Activated CD8-positive, alpha-beta T cell treated with anti-CD3 and anti-CD28 coated beads, Interleukin-2, amount 10 ng/mL, durations not matched to agents 7 days and 5 days (primary cell): ENCODE measurements around the gene SDK2. TPM values are rescaled to one million over a fixed set of nuclear protein-coding genes. Genes with fewer than 3 reads are reported as not detected.
"Not testable (repeated sequence)": the region's sequence is repeated elsewhere in the genome, so short reads cannot be mapped to it uniquely, and the experiment has no call there.

Source experiments
- ATAC-seq: fragments of 150-1000 bp; cut with Tn5 transposase; one replicate; pipeline ENCODE4 v1.10.0; 2021; ENCODE audit warnings: moderate library complexity
- CTCF ChIA-PET: fragments of 350-600 bp; sonication (Branson Sonifier 250); formaldehyde crosslinking; loops from one replicate; lab custom pipeline; 2021; ENCODE audit warnings: antibody characterized with exemption; lab: Charles Lee
- POLR2A ChIA-PET: fragments of 350-600 bp; sonication (Branson Sonifier 250); formaldehyde crosslinking; loops from one replicate; lab custom pipeline; 2021; ENCODE audit warnings: antibody characterized with exemption; lab: Charles Lee
- DNase-seq: peaks from one replicate; pipeline ENCODE4 v3.0.0-alpha.2; 2020
- H3K27ac Mint-ChIP-seq: one replicate; pipeline ENCODE4 v1.8.0; 2021; ENCODE audit warnings: mild to moderate bottlenecking, mixed read lengths
- H3K27me3 Mint-ChIP-seq: one replicate; pipeline ENCODE4 v1.8.0; 2021; ENCODE audit warnings: low read depth, mixed read lengths
- H3K36me3 Mint-ChIP-seq: one replicate; pipeline ENCODE4 v1.8.0; 2021; ENCODE audit warnings: low read depth, mixed read lengths
- H3K4me1 Mint-ChIP-seq: one replicate; pipeline ENCODE4 v1.8.0; 2021; ENCODE audit warnings: low read depth, mixed read lengths
- H3K4me3 Mint-ChIP-seq: one replicate; pipeline ENCODE4 v1.8.0; 2021; ENCODE audit warnings: mild to moderate bottlenecking, mixed read lengths
- H3K9me3 Mint-ChIP-seq: one replicate; pipeline ENCODE4 v1.8.0; 2022; ENCODE audit warnings: mixed read lengths; ENCODE audit not compliant: insufficient read depth
- total RNA-seq, 2 experiments: library from RNA; stranded (reverse); gene quantifications; one replicate each; pipeline ENCODE4 v1.2.3, GENCODE V29; 2021

SDK2 gene
- total RNA-seq, 2 experiments from 2014 or later = 18.4 to 20.0 TPM

DNA sequence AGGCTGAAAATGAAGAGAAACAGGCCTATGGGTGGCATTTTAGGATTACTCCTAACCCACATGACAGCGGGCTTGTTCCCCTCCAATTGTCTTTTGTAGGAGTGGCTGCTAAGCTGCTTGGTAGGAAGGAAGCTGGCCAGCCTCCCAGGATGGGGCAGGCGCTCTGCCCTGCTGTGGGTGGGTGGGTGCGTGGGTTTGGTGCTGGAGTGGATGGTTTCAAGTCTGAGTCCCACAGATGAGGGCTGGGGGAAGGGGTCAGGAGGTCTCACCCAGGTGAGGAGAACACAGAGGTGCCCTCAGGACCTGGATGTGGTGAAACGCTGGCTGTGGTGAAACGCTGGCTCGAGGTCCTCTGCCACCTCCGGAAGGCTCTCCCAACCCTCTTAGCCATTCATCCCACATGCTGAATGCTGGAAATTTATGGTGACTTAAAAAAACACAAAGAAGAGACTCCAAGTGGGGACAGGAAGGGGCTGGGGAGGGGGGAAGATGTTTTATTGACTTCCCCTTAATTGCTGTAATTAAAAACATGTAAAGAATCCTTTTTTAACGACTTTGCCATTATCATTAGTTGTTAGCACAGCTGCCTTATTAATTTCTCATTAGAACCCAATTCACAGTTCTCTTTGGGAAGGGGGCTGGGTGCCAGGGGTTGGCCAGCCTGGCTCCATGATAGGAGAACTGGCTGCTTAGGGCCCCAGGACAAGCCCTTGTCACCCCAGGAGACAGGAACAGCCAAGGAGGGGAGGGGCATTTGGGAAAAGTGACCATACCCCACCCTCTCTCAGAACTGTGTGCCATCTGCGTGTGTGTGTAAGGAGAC, 178.9 kb downstream of the SDK2 start:
- ChIA-PET CTCF (no interaction called here), POLR2A (no interaction called here)
- Mint-ChIP-seq H3K4me1 (peaks cover 5% of the 10 kb centered on the region), H3K27ac (no peak overlapping the region), H3K4me3 (no peak overlapping the region), H3K27me3 (no peaks in the 10 kb centered on the region), H3K9me3 (no peaks in the 10 kb centered on the region), H3K36me3 (no peaks in the 10 kb centered on the region)
- ATAC-seq = no peak
- no peak for DNase-seq

DNA sequence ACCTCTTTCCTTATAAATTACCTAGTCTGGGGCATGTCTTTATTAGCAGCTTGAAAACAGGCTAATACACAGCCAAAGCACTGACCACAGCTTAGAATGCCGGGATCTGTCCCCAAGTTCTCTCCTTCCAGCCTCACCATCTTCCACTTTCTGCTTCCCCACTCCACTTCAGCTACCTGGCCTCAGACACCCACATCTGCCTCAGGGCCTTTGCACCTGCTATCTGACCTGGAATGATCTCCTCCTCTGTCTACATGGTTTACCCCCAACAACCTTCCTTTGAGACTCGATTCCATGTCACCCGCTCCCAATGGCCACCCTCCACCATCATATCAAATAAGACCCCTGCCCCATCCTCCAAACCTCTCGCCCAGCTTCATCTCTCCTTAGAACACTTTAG, 179.8 kb downstream of the SDK2 start:
- H3K36me3 Mint-ChIP-seq = no peaks in the 10 kb centered on the region
- H3K4me3 Mint-ChIP-seq = no peak overlapping the region
- H3K27me3 Mint-ChIP-seq = no peaks in the 10 kb centered on the region
- H3K9me3 Mint-ChIP-seq = no peaks in the 10 kb centered on the region
- DNase-seq (no peak), ATAC-seq (no peak)
- peaks cover 5% of the 10 kb centered on the region for H3K4me1 Mint-ChIP-seq
- H3K27ac Mint-ChIP-seq = no peak overlapping the region
- CTCF ChIA-PET = no interaction called here
- POLR2A ChIA-PET = interaction anchor here (0.7 kb wide), 1 partner anchor 9 kb away, joined by 3 read pairs; no protein-coding TSS in a partner anchor

DNA sequence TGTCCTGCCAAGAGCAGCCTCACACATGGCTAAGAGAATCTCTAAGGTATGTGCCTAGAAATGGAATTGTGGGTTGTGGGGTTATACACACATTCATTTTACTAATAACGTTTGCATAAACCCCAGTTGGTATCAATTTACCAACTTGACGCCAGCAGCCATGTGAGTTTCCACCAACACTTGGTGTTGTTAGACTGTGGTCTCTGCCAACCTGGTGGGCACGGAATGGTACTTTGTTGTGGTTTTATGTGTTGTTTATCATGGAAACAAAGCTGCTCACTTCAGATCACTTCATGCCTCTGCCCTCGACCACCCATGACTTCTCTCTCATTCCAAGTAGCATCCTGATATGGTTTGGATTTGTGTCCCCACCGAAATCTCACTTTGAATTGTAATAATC, 180.4 kb downstream of the SDK2 start:
- DNase-seq (no peak), ATAC-seq (no peak)
- Mint-ChIP-seq H3K4me3 (no peak overlapping the region), H3K4me1 (peaks cover 5% of the 10 kb centered on the region), H3K27ac (no peak overlapping the region), H3K27me3 (no peaks in the 10 kb centered on the region), H3K36me3 (no peaks in the 10 kb centered on the region), H3K9me3 (no peaks in the 10 kb centered on the region)
- POLR2A ChIA-PET = interaction anchor here (0.7 kb wide), 1 partner anchor 9 kb away, joined by 3 read pairs; no protein-coding TSS in a partner anchor
- CTCF ChIA-PET = no interaction called here

DNA sequence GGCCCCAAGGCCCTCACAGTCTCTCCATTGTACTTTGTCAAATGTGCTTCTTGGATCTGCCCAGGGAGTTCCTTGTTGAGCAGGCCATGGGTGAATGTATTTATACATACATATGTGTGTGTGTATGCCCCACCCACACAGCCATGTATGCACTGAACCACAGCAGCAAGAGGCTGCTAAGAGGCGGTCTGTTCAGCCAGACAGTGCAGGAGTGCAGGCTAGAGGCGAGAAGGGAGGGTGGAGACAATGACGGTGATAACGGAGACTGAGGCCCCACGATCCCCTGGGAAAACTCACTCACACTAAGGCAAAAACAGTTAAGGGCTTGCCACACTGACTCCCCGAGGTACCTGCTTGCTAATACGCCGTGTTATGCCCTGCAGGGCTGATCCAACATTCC, 181.4 kb downstream of the SDK2 start:
- Mint-ChIP-seq H3K36me3 (no peaks in the 10 kb centered on the region), H3K27ac (no peak overlapping the region), H3K4me3 (no peak overlapping the region), H3K4me1 (peaks cover 5% of the 10 kb centered on the region), H3K9me3 (no peaks in the 10 kb centered on the region), H3K27me3 (no peaks in the 10 kb centered on the region)
- ATAC-seq = no peak
- ChIA-PET POLR2A (no interaction called here), CTCF (no interaction called here)
- DNase-seq = no peak

DNA sequence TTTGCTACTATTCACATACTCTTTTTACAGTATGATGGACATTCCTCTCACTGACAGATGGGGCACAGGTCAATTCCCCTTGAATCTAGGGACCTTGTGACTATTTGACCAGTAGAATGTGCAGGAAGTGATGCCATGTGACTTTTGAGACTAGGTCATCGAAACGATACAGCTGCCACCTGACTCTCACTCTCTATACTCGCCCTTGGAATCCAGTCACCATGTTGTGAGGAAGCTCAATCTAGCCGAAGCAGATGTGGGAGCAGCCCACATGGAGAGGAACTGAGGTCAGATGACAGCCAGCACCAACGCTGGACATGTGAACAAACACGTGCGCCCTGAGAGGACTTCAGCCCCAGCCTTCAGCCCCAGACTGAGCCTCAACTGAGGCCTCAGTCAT, 184.3 kb downstream of the SDK2 start:
- ChIA-PET CTCF (interaction anchor here (1.0 kb wide), 1 partner anchor 220 kb away, joined by 3 read pairs; no protein-coding TSS in a partner anchor), POLR2A (no interaction called here)
- Mint-ChIP-seq H3K9me3 (no peaks in the 10 kb centered on the region), H3K4me3 (no peak overlapping the region), H3K4me1 (peaks cover 2% of the 10 kb centered on the region), H3K36me3 (no peaks in the 10 kb centered on the region), H3K27me3 (no peaks in the 10 kb centered on the region), H3K27ac (no peak overlapping the region)
- DNase-seq (no peak), ATAC-seq (no peak)

DNA sequence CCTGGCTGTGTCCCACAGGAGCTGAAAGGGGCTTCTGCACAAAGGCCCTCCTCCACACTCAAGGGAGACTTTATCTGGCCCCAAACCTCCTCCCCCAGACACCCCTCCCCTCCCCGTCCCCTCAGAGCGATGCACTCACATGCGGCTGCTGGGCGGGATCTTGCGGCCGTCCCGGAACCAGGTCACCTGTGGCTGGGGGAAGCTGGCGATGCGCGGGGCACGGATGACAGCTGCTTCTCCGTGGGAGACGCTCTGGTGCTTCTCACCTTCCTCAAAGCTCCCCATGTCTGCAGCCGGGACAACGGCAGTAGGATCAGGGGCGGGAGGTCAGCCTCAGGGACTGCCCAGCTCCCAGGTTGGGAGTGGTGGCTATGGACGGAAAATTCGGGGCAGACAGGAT, 188.5 kb downstream of the SDK2 start:
- no peak overlapping the region for H3K4me3 Mint-ChIP-seq
- no peaks in the 10 kb centered on the region for H3K4me1 Mint-ChIP-seq
- ATAC-seq (no peak), DNase-seq (no peak)
- H3K27ac Mint-ChIP-seq = no peak overlapping the region
- CTCF ChIA-PET = no interaction called here
- POLR2A ChIA-PET = no interaction called here
- H3K9me3 Mint-ChIP-seq = no peaks in the 10 kb centered on the region
- H3K27me3 Mint-ChIP-seq = no peaks in the 10 kb centered on the region
- H3K36me3 Mint-ChIP-seq = peaks cover 2% of the 10 kb centered on the region

DNA sequence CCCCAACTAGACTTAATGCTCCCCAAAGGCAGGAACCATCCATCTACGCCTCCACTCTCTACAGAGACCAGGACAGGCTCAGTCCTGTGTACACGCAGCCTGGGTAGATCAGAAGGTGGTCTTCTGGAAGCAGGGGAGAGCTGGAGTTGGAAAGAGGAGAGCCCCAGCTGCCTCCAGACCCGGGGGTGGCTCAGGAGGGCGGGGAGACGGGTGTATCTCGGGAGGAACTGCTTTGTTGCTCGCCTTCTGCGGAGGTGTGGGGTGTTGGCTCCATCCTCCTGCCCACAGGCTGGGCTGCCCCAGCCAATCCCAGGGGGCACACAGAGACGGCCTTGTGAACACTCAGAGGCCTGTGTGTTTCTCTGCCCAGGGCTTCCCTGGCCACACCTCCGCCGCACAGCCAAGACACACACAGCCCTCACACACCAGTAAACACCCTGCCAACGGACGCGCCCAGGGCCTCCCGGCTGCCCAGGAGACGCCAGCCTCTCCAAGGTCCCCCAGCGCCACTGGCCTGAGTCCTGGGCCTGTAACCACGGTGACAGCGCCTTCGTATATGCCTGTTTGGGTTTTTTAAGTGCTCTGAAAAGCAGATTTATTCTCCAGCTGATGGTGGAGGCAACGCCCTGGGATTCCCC, 189.1 kb downstream of the SDK2 start:
- DNase-seq = no peak
- POLR2A ChIA-PET = no interaction called here

DNA sequence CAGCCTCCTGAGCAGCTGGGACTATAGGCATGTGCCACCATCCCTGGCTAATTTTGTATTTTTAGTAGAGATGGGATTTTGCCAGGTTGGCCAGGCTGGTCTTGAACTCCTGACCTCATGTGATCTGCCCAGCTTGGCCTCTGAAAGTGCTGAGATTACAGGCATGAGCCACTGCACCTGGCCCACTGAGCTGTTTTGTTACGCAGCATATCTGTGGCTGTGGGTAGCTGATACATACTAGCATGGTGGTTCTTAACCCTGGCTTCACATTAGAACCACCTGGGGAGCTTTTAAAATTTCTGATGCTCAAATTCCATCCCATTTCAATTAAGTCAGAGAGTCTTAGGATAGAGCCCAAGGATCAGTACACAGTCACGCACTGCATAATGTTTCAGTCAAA, 190.8 kb downstream of the SDK2 start:
- H3K36me3 Mint-ChIP-seq, H3K27ac Mint-ChIP-seq, H3K4me3 Mint-ChIP-seq, DNase-seq, H3K27me3 Mint-ChIP-seq, H3K9me3 Mint-ChIP-seq, CTCF ChIA-PET, ATAC-seq, H3K4me1 Mint-ChIP-seq: not testable (repeated sequence)
- POLR2A ChIA-PET = interaction anchor here (0.6 kb wide), 1 partner anchor 9 kb away, joined by 3 read pairs; no protein-coding TSS in a partner anchor

More for the DNA sequence above, 189.1 kb downstream of the SDK2 start:
- no peaks in the 10 kb centered on the region for H3K27me3 Mint-ChIP-seq
- no peaks in the 10 kb centered on the region for H3K4me1 Mint-ChIP-seq
- no peak for ATAC-seq
- H3K4me3 Mint-ChIP-seq = no peak overlapping the region
- H3K27ac Mint-ChIP-seq = no peak overlapping the region
- no peaks in the 10 kb centered on the region for H3K9me3 Mint-ChIP-seq
- peaks cover 2% of the 10 kb centered on the region for H3K36me3 Mint-ChIP-seq
- CTCF ChIA-PET = no interaction called here

DNA sequence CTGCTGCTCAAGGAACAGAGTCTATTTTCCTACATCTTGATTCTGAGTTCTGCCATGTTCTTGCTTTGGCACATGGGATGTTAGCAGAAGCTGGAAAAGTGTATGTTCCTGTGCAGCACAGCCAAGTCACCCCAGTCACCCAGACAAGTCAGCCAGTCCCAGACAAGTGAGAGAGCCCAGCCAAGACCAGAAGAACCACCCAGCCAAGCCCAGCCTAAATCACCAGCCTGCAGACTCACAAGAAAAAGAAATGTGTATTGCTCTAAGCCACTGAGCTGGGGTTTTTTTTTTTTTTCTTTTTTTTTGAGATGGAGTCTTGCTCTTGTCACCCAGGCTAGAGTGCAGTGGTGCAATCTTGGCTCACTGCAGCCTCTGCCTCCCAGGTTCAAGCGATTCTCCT, 191.2 kb downstream of the SDK2 start:
- CTCF ChIA-PET = no interaction called here
- DNase-seq = no peak
- H3K27ac Mint-ChIP-seq = no peak overlapping the region
- no peak overlapping the region for H3K4me3 Mint-ChIP-seq
- no peak for ATAC-seq
- peaks cover 2% of the 10 kb centered on the region for H3K36me3 Mint-ChIP-seq
- H3K27me3 Mint-ChIP-seq = no peaks in the 10 kb centered on the region
- POLR2A ChIA-PET = interaction anchor here (0.6 kb wide), 1 partner anchor 8 kb away, joined by 3 read pairs; no protein-coding TSS in a partner anchor
- no peaks in the 10 kb centered on the region for H3K4me1 Mint-ChIP-seq
- H3K9me3 Mint-ChIP-seq = no peaks in the 10 kb centered on the region

DNA sequence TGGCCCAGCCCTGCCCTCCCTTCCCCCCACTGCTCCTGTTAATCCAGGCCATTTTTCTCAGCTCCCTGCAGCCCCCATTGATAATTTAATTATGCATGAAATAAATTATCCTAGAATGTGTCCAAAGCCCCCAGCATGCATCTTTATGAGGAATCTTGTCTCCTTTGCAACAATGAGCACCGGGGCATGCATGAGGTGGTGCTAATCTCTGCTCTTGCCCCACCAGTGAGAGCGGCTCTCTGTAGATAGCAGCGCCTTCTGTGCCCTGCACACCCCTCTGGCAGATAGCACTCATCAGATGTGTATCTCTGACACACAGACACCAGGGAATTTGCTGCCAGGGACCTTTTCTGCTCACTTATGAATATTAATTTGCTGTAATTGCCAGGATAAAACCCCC, 192.2 kb downstream of the SDK2 start:
- Mint-ChIP-seq H3K4me3 (no peak overlapping the region), H3K36me3 (peaks cover 2% of the 10 kb centered on the region), H3K4me1 (no peaks in the 10 kb centered on the region), H3K27me3 (no peaks in the 10 kb centered on the region), H3K9me3 (no peaks in the 10 kb centered on the region), H3K27ac (no peak overlapping the region)
- ATAC-seq = no peak
- ChIA-PET CTCF (no interaction called here), POLR2A (no interaction called here)
- no peak for DNase-seq

DNA sequence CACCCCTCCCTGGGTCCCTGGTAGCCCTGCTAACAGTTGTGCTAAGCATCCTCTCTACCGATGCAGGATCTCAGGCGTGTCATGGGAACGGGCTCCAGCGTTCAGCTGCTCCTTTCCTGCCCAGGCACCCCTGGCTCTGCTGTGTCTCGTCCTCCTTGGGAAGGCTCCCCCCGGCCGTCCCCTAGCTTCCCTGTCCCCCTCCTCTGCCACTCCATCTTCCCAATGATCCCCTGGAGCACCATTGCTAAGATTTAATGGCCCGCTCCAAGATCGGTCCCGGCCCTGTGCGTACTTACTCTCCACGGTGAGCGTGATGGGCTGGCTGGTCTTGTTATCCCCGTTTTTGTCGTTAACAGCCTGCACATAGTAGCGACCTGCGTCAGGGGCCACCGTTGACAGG, 196.9 kb downstream of the SDK2 start:
- ChIA-PET POLR2A (no interaction called here), CTCF (no interaction called here)
- DNase-seq = no peak
- H3K36me3 Mint-ChIP-seq = no peaks in the 10 kb centered on the region
- H3K9me3 Mint-ChIP-seq = no peaks in the 10 kb centered on the region
- no peaks in the 10 kb centered on the region for H3K4me1 Mint-ChIP-seq
- H3K4me3 Mint-ChIP-seq = no peak overlapping the region
- H3K27me3 Mint-ChIP-seq = no peaks in the 10 kb centered on the region
- no peak for ATAC-seq
- H3K27ac Mint-ChIP-seq = no peak overlapping the region

DNA sequence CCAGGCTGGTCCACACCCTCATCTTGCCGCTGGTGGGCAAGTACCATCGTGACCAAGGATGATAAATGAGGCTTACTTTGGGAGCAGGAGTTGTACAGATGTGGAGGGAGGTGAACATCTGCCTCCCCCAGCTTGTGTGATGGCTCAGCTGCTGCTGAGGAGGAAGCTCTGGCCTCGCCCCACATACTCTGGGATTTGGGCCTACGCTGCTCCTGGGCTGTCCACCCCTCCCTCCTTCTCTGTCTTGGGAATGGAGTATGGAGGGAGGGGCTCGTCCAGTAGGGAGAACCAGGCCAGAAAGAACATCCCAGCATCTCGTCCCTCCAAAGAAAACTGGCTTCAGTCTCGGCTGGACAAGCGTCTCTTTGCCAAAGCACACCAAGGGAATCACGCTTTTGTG, 197.6 kb downstream of the SDK2 start:
- Mint-ChIP-seq H3K27me3 (no peaks in the 10 kb centered on the region), H3K9me3 (no peaks in the 10 kb centered on the region), H3K4me3 (no peak overlapping the region), H3K36me3 (no peaks in the 10 kb centered on the region), H3K27ac (no peak overlapping the region), H3K4me1 (no peaks in the 10 kb centered on the region)
- no peak for ATAC-seq
- no peak for DNase-seq
- POLR2A ChIA-PET = no interaction called here
- CTCF ChIA-PET = interaction anchor here (0.9 kb wide), 1 partner anchor 12 kb away, joined by 3 read pairs; no protein-coding TSS in a partner anchor
